OCI-LY3 (cell line): Measurements from ENCODE around the gene ANO4.

Experiments used
- EZH2phosphoT487 ChIP-seq: fragments of 200-600 bp; shearing (Covaris generic); IDR thresholded peaks from 2 replicates; pipeline ENCODE4 v1.6.1; 2018; ENCODE audit warnings: antibody characterized with exemption, mixed run types, low read depth
- TF ChIP-seq, protein P1 (sequence below): fragments of 200-600, 300-600 bp; sonication (generic); IDR thresholded peaks from 2 replicates; pipeline ENCODE4 v1.5.1; 2014; ENCODE audit warnings: antibody characterized with exemption, low read length, low read depth

DNA sequence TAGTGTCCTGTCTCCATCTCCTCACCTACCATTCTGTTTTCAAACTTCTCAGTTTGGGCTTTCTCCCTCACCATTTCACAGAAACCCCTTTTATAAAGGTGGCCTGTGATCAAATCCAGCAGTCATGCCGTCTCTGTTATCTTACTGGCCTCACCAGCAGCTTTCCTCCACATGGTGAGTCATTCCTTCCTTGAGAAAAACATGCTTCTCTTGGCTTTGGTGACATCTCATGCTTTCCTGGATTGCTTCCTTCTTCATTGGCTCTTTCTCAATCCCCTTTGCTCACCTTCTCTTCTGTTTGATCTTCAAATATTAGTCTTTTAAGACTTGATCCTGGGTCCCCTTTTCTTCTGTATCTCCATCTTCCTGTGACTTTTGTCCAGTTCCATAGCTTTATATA is 164.9 kb downstream of the ANO4 start:
- TF ChIP-seq, protein P1, sequence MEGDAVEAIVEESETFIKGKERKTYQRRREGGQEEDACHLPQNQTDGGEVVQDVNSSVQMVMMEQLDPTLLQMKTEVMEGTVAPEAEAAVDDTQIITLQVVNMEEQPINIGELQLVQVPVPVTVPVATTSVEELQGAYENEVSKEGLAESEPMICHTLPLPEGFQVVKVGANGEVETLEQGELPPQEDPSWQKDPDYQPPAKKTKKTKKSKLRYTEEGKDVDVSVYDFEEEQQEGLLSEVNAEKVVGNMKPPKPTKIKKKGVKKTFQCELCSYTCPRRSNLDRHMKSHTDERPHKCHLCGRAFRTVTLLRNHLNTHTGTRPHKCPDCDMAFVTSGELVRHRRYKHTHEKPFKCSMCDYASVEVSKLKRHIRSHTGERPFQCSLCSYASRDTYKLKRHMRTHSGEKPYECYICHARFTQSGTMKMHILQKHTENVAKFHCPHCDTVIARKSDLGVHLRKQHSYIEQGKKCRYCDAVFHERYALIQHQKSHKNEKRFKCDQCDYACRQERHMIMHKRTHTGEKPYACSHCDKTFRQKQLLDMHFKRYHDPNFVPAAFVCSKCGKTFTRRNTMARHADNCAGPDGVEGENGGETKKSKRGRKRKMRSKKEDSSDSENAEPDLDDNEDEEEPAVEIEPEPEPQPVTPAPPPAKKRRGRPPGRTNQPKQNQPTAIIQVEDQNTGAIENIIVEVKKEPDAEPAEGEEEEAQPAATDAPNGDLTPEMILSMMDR = no peak
- no peak for TF ChIP-seq EZH2phosphoT487
